HG02970 (cell line): ENCODE measurements around the gene MED16.
"Not testable (repeated sequence)": the region's sequence is repeated elsewhere in the genome, so short reads cannot be mapped to it uniquely, and the experiment has no call there.

ENCODE experiments used
- ATAC-seq: cut with Tn5 transposase; IDR thresholded peaks from one replicate; pipeline ENCODE4 v1.9.1; 2021; ENCODE audit warnings: mild to moderate bottlenecking, moderate library complexity, moderate number of reproducible peaks; ENCODE audit not compliant: unreplicated experiment, low FRiP score

The MED16 gene

GRCh38 chr19:891421-892200, 1.4 kb downstream of the MED16 start:
- ATAC-seq = not testable (repeated sequence)

GRCh38 chr19:890831-891230, 2.2 kb downstream of the MED16 start:
- no peak for ATAC-seq

GRCh38 chr19:889662-890295, 3.2 kb downstream of the MED16 start:
- no peak for ATAC-seq

DNA sequence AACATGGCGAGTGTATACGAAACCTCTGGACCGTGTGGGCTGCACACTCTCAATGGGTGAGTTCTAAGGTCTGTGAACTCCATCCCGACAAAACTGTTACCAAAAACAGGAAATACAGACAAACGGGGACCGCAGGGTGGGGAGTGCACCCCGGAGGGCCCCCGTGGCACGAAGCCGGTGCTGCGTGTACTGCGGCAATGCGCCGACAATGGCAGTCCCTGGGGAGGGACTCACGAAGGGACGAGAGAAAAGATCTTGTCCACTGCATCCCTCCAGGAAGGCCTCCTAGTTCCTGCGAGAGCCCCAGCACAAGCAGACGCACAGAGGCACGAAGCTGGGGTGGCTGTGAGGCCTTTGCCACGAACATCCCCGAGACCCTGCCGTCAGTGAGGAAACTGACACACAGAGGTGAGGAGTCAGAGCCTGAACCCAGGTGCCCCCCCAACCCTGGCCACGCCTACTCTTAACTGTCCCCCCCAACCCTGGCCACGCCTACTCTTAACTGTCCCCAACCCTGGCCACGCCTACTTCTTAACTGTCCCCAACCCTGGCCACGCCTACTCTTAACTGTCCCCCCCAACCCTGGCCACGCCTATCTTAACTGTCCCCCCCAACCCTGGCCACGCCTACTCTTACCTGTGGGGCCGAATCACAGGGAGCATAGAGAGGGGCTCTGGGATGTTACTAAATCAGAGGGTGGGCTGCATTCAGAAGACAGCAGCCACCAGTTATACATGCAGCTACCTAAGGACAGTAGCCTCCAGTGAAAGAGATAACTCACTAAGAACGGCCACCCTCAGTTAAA, 4.2 kb downstream of the MED16 start:
- no peak for ATAC-seq

- ATAC-seq = no peak
Measured at GRCh38 chr19:887599-887998, 5.4 kb downstream of the MED16 start.

- no peak for ATAC-seq
Measured at GRCh38 chr19:887072-887471, 5.9 kb downstream of the MED16 start.

GRCh38 chr19:885536-886224, 7.3 kb downstream of the MED16 start:
- ATAC-seq = no peak

DNA sequence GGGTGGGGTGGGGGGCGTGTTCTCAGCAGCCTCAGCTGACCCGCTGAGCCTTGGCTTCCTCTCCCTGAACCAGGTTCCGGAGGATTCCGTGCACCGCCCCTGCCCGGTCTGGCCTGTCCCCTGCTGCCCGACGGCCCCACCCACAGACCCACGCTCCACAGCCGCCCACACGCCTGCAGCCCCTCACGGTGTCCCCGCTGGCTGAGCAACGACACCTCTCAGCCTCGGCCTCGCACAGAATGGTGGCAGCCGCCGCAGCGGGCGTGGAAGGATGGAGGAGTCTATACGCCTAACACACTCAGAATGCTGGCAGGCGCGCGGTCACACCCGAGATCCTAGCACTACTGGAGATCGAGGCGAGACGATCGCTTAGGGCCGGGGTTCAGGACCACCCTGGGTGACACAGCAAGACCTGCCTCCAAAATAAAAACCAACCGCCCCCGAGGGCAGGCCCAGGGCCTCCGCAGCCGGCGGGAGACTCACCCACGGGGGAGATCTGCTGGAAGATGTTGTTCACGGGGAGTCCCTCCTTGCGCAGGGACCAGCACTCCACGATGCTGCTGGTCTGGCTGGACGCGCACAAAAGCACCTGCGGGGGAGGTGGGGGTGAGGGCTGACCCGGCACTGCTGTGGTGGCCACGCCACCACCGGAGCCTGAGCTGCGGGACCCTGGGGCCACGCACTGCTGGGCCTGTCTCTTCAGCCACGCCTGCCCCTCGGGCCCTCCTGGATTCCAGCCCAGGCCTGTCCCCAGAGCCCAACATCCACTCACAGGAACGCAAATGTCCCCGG, 8.4 kb downstream of the MED16 start:
- ATAC-seq = no peak

- no peak for ATAC-seq
Measured at GRCh38 chr19:883661-884211, 9.3 kb downstream of the MED16 start.

- ATAC-seq = no peak
Measured at GRCh38 chr19:882871-883497, 10.0 kb downstream of the MED16 start.

- ATAC-seq = no peak
Measured at GRCh38 chr19:881385-882071, 11.5 kb downstream of the MED16 start.

GRCh38 chr19:879711-880438, 13.1 kb downstream of the MED16 start:
- ATAC-seq = no peak

DNA sequence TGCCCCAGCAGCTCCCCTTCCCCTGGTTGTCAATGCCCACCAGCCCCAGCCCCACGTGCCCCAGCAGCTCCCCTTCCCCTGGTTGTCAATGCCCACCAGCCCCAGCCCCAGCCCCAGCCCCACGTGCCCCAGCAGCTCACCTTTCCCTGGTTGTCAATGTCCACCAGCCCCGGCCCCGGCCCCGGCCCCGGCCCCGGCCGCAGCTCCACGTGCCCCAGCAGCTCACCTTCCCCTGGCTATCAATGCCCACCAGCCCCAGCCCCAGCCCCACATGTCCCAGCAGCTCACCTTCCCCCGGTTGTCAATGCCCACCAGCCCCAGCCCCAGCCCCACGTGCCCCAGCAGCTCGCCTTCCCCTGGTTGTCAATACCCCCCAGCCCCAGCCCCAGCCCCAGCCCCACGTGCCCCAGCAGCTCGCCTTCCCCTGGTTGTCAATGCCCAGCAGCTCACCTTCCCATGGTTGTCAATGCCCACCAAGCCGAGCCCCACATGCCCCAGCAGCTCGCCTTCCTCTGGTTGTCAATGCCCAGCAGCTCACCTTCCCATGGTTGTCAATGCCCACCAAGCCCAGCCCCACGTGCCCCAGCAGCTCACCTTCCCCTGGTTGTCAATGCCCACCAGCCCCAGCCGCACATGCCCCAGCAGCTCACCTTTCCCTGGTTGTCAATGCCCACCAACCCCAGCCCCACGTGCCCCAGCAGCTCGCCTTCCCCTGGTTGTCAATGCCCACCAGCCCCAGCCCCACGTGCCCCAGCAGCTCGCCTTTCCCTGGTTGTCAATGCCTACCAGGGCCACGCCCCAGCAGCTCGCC, 14.0 kb downstream of the MED16 start:
- ATAC-seq = not testable (repeated sequence)

DNA sequence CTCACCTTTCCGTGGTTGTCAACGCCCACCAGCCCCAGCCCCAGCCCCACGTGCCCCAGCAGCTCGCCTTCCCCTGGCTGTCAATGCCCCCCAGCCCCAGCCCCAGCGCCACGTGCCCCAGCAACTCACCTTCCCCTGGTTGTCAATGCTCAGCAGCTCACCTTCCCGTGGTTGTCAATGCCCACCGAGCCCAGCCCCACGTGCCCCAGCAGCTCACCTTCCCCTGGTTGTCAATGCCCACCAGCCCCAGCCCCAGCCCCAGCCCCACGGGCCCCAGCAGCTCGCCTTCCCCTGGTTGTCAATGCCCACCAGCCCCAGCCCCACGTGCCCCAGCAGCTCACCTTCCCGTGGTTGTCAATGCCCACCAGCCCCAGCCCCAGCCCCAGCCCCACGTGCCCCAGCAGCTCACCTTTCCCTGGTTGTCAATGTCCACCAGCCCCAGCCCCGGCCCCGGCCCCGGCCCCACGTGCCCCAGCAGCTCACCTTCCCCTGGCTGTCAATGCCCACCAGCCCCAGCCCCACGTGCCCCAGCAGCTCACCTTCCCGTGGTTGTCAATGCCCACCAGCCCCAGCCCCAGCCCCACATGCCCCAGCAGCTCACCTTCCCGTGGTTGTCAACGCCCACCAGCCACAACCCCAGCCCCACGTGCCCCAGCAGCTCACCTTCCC, 14.9 kb downstream of the MED16 start:
- ATAC-seq = not testable (repeated sequence)

DNA sequence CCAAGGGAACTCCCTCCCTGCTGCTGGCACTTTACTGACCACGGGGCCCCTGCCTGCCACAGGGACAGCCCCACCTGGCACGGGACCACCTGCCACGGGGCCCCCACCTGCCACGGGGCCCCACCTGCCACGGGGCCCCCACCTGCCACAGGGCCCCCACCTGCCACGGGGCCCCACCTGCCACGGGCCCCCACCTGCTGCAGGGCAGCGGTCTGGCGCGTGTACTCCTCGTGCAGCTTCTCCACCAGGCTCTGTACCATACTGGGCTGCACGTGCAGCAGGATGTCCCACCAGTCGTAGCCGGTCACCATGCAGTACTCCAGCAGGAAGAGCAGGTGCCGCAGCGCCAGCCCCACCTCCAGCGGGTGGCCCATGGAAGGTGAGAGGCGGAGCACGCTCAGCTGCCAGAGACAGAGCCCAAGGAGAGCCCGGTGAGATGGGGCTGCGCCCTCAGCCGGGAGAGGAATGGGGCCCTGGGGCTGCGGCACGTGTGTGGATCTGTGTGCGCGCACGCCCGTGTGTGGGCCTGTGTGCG, 16.1 kb downstream of the MED16 start:
- no peak for ATAC-seq

GRCh38 chr19:876089-876488, 16.9 kb downstream of the MED16 start:
- no peak for ATAC-seq
